Measurements from ENCODE around the gene RAF1.
"Not testable (repeated sequence)": the region's sequence is repeated elsewhere in the genome, so short reads cannot be mapped to it uniquely, and the experiment has no call there.

Gene RAF1

GRCh38 chr3:12663936-12664908, at the start of gene RAF1:
RAF1 (minus strand) TSS chr3:12664117; CDS start chr3:12618721, 45,396 bp downstream.
- no peaks in the 10 kb centered on the region for H3K36me3 ChIP-seq (ENCODE audit: insufficient read depth, low read length)
- peak within 1 kb of the TSS; percentile 99 for H3K9ac ChIP-seq (ENCODE audit: low read depth, low read length)
- peaks cover 12% of the 10 kb centered on the region; the same call in 1 of the 2 replicates for H3K4me1 ChIP-seq (ENCODE audit: insufficient read depth, low read length)
- no peaks in the 10 kb centered on the region for H3K9me3 ChIP-seq (ENCODE audit: control insufficient read depth, insufficient read depth, low read length)

- H3K9ac ChIP-seq (ENCODE audit: low read depth, low read length) = no peak overlapping the region
- no peaks in the 10 kb centered on the region for H3K9me3 ChIP-seq (ENCODE audit: control insufficient read depth, insufficient read depth, low read length)
- H3K4me1 ChIP-seq (ENCODE audit: insufficient read depth, low read length) = 0 out of 2 replicates have a peak, but pooled peaks cover 2% of the 10 kb centered on the region
- H3K36me3 ChIP-seq (ENCODE audit: insufficient read depth, low read length) = no peaks in the 10 kb centered on the region
These were observed 46.1 kb upstream of the RAF1 start for GRCh38 chr3:12710062-12710461.

DNA sequence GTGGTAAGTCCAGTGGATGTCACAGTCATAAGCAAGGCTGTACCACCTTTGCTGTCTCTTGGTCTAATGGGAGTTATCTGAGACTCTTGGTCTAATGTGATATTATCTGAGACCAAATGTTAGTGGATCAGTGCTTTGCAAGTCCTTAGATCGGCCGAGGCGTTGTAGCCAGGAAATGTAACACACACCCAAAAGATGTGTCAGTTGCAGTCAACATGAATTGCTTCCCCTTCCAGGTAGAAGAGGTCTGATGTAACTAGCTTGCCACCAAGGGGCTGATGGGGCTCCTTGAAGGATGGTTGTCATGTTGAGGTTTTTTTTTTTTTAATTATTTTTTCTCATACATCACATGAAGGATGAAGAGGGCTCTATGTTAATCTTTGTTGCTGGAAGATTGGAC, 45.4 kb upstream of the RAF1 start:
- Histone ChIP-seq H3K36me3 (ENCODE audit: insufficient read depth, low read length) (no peaks in the 10 kb centered on the region), H3K9me3 (ENCODE audit: control insufficient read depth, insufficient read depth, low read length) (no peaks in the 10 kb centered on the region), H3K9ac (ENCODE audit: low read depth, low read length) (no peak overlapping the region), H3K4me1 (ENCODE audit: insufficient read depth, low read length) (0 out of 2 replicates have a peak, but pooled peaks cover 2% of the 10 kb centered on the region)

GRCh38 chr3:12708584-12709192, 44.8 kb upstream of the RAF1 start:
- H3K4me1 ChIP-seq (ENCODE audit: insufficient read depth, low read length) = 0 out of 2 replicates have a peak, but pooled peaks cover 2% of the 10 kb centered on the region
- no peak overlapping the region for H3K9ac ChIP-seq (ENCODE audit: low read depth, low read length)
- H3K36me3 ChIP-seq (ENCODE audit: insufficient read depth, low read length) = no peaks in the 10 kb centered on the region

DNA sequence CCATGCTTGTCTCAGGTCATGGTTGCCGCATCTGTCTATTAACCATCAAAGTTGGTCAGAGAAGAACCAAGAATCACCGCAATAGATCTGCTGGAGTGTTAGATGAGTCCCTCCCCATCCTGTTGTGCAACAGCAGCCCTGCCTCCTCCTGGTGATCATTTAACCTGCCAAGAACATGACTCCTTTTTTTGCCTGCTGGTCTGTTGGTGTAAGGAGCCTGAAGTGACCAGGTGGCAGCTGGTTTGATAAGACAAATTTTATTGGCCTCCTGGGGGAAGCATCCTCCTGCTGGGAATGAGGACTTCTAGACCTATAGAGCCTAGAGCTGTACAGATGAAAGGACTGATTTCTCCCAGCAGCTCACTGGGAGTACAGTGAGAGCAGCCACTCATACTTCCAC, 43.5 kb upstream of the RAF1 start:
- Histone ChIP-seq H3K36me3 (ENCODE audit: insufficient read depth, low read length) (no peaks in the 10 kb centered on the region), H3K9me3 (ENCODE audit: control insufficient read depth, insufficient read depth, low read length) (no peaks in the 10 kb centered on the region), H3K9ac (ENCODE audit: low read depth, low read length) (no peak overlapping the region), H3K4me1 (ENCODE audit: insufficient read depth, low read length) (0 out of 2 replicates have a peak, but pooled peaks cover 2% of the 10 kb centered on the region)

More at GRCh38 chr3:12708584-12709192, 44.8 kb upstream of the RAF1 start:
- H3K9me3 ChIP-seq (ENCODE audit: control insufficient read depth, insufficient read depth, low read length) = no peaks in the 10 kb centered on the region

DNA sequence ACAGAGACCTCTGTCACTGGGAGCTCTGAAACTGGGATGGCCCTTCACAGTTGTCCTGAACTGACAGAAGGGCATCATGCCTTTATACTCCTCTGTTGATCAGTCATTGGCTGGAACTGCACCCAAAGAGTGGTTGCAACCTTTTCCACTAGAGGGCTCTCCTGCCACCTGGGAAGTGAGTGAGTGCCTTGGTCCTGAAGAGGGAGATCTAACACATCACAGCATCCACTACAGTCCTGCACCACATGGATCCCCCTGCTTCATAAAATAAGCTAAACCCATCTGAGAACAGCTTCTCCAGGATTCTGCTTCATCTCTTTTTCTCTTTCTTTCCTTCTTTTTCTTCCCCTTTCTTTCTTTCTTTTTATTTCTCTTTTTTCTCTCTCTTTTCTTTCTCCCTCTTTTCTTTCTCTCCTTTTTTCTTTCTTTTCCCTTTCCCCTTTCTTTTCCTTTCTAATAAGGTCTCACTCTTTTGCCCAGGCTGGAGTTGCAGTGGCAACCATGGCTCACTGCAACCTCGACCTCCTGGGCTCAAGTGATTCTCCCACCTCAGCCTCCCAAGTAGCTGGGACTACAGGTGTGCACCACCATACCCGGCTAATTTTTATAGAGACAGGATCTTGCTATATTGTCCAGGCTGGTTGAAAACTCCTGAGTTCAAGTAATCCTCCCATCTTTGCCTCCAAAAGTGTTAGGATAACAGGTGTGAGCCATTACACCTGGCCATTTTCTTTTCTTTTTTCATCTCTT, 42.8 kb upstream of the RAF1 start:
- H3K9me3 ChIP-seq (ENCODE audit: control insufficient read depth, insufficient read depth, low read length) = no peaks in the 10 kb centered on the region
- no peak overlapping the region for H3K9ac ChIP-seq (ENCODE audit: low read depth, low read length)
- 0 out of 2 replicates have a peak, but pooled peaks cover 2% of the 10 kb centered on the region for H3K4me1 ChIP-seq (ENCODE audit: insufficient read depth, low read length)
- no peaks in the 10 kb centered on the region for H3K36me3 ChIP-seq (ENCODE audit: insufficient read depth, low read length)

GRCh38 chr3:12705981-12706380, 42.1 kb upstream of the RAF1 start:
- Histone ChIP-seq H3K4me1 (ENCODE audit: insufficient read depth, low read length) (0 out of 2 replicates have a peak, but pooled peaks cover 2% of the 10 kb centered on the region), H3K9ac (ENCODE audit: low read depth, low read length) (no peak overlapping the region), H3K9me3 (ENCODE audit: control insufficient read depth, insufficient read depth, low read length) (no peaks in the 10 kb centered on the region), H3K36me3 (ENCODE audit: insufficient read depth, low read length) (no peaks in the 10 kb centered on the region)

- Histone ChIP-seq H3K36me3 (ENCODE audit: insufficient read depth, low read length) (no peaks in the 10 kb centered on the region), H3K9ac (ENCODE audit: low read depth, low read length) (no peak overlapping the region), H3K4me1 (ENCODE audit: insufficient read depth, low read length) (0 out of 2 replicates have a peak, but pooled peaks cover 2% of the 10 kb centered on the region), H3K9me3 (ENCODE audit: control insufficient read depth, insufficient read depth, low read length) (no peaks in the 10 kb centered on the region)
These were observed 41.5 kb upstream of the RAF1 start for GRCh38 chr3:12705374-12705926.

GRCh38 chr3:12702501-12702900, 38.6 kb upstream of the RAF1 start:
- H3K9me3 ChIP-seq (ENCODE audit: control insufficient read depth, insufficient read depth, low read length) = no peaks in the 10 kb centered on the region
- no peak overlapping the region for H3K9ac ChIP-seq (ENCODE audit: low read depth, low read length)
- H3K4me1 ChIP-seq (ENCODE audit: insufficient read depth, low read length) = no peaks in the 10 kb centered on the region
- H3K36me3 ChIP-seq (ENCODE audit: insufficient read depth, low read length) = no peaks in the 10 kb centered on the region

GRCh38 chr3:12701601-12702000, 37.7 kb upstream of the RAF1 start:
- H3K9ac ChIP-seq (ENCODE audit: low read depth, low read length); H3K36me3 ChIP-seq (ENCODE audit: insufficient read depth, low read length); H3K9me3 ChIP-seq (ENCODE audit: control insufficient read depth, insufficient read depth, low read length); H3K4me1 ChIP-seq (ENCODE audit: insufficient read depth, low read length): not testable (repeated sequence)

GRCh38 chr3:12700800-12701199, 36.9 kb upstream of the RAF1 start:
- H3K9me3 ChIP-seq (ENCODE audit: control insufficient read depth, insufficient read depth, low read length) = no peaks in the 10 kb centered on the region
- no peak overlapping the region for H3K9ac ChIP-seq (ENCODE audit: low read depth, low read length)
- H3K4me1 ChIP-seq (ENCODE audit: insufficient read depth, low read length) = no peaks in the 10 kb centered on the region; the same call in 1 of the 2 replicates
- no peaks in the 10 kb centered on the region for H3K36me3 ChIP-seq (ENCODE audit: insufficient read depth, low read length)

- peaks cover 10% of the 10 kb centered on the region; the same call in 1 of the 2 replicates for H3K4me1 ChIP-seq (ENCODE audit: insufficient read depth, low read length)
- H3K9me3 ChIP-seq (ENCODE audit: control insufficient read depth, insufficient read depth, low read length) = no peaks in the 10 kb centered on the region
- H3K36me3 ChIP-seq (ENCODE audit: insufficient read depth, low read length) = no peaks in the 10 kb centered on the region
- H3K9ac ChIP-seq (ENCODE audit: low read depth, low read length) = no peak overlapping the region
These were observed 32.0 kb upstream of the RAF1 start for GRCh38 chr3:12695916-12696315.

DNA sequence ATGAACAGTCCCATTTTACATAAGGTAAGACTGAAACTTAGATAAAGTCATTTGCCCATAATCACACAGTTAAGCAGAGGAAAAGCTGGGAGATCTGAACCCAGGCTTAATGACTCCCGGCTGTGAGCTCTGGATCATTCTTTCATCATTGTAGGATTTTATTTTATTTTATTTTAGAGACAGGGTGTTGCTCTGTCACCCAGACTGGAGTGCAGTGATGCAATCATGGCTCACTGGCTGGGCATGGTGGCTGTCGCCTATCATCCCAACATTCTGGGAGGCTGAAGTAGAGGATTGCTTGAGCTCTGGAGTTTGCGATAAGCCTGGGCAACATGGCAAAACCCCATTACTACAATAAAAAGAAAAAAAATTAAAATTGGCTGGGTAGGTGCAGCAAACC, 31.2 kb upstream of the RAF1 start:
- peaks cover 10% of the 10 kb centered on the region; the same call in 1 of the 2 replicates for H3K4me1 ChIP-seq (ENCODE audit: insufficient read depth, low read length)

GRCh38 chr3:12692444-12692843, 28.5 kb upstream of the RAF1 start:
- no peak overlapping the region for H3K9ac ChIP-seq (ENCODE audit: low read depth, low read length)
- H3K9me3 ChIP-seq (ENCODE audit: control insufficient read depth, insufficient read depth, low read length) = no peaks in the 10 kb centered on the region
- H3K4me1 ChIP-seq (ENCODE audit: insufficient read depth, low read length) = peaks cover 10% of the 10 kb centered on the region; the same call in 1 of the 2 replicates
- H3K36me3 ChIP-seq (ENCODE audit: insufficient read depth, low read length) = no peaks in the 10 kb centered on the region

More for the DNA sequence above, 31.2 kb upstream of the RAF1 start:
- no peak overlapping the region for H3K9ac ChIP-seq (ENCODE audit: low read depth, low read length)
- H3K9me3 ChIP-seq (ENCODE audit: control insufficient read depth, insufficient read depth, low read length) = no peaks in the 10 kb centered on the region
- H3K36me3 ChIP-seq (ENCODE audit: insufficient read depth, low read length) = no peaks in the 10 kb centered on the region

Measured in ES-I3 (cell line).